Non-pigmented ciliary epithelial cell (primary cell): Measurements from ENCODE around the gene PRKCD.
A peak's percentile ranks its signal among the peaks of the same experiment; 100 is the strongest.

Experiments used
- DNase-seq: peaks from one replicate; pipeline ENCODE4 v3.0.0-alpha.2; 2010; ENCODE audit warnings: low read depth

Gene PRKCD

DNA sequence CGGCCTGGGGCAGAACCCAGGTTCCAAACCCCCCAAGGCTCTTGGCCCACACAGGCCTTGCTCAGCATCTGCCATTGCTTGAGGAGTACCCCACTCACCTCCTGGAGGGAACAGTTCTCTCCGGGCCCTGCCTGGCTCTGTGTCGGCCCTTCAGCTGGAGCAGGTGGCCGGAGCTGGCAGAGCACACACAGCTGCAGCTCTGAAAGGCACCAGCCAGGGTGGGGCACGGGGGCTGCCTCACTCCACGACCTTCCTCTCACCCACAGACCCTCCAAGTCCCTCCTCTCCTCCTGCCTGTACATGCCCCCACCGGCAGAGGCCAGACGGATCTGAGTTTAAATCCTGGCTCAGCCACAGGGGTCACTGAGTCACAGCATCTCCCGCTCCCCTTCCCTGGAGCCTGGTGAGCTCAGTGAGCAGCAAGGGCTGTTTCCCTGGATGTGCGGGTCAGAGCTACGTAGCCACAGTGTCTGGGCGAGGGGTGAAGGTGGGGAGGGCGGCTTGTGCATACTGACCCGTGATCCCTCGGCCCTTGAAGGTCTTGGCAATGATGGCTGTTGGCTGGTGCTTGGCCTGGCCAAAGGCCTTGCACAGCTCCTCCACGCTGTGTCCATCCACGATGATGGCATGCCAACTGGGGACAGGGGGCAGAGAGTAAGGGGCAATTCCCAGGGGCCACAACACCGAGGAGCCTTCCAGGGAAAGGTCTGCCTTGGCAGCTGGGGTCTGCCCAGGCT lies 71.8 kb downstream of the PRKCD start:
- no peak for DNase-seq

DNA sequence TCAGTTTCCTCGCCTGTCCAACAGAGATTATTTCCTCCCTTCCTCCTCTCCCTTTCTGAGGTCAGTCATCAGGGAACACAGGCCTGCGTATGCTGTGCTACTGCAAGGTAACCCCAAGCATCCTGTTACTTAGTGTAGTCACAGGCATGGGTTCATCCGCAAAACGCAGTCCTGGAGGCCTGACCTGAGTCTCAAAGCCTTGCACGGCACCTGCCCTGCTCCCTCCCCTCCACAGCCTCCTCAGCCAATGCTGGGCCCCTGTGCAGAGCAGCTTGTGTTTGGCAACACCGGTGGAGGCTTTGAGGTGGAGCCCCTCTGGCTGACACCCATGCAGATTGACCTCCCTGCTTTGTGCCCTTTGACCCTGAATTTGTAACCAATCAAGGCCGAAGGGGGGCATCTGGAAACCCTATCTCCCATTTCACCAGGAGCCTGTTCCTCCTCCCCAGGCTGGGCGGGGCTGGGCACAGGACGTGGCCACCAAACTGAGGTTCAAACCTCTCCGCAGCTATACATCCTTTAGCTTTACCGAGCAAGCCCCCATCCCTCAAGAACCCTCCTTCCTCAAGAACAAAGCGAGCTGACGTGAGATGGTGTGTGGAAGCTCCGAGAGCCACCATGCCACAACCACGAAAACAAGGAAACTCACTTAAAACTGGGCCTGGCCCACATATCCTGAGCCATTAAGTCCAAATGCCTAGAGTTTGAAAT lies 73.3 kb downstream of the PRKCD start:
- DNase-seq: no peak

GRCh38 chr3:53234841-53235232 lies 73.8 kb downstream of the PRKCD start:
- DNase-seq: no peak

GRCh38 chr3:53235545-53235944 lies 74.5 kb downstream of the PRKCD start:
- DNase-seq: no peak

DNA sequence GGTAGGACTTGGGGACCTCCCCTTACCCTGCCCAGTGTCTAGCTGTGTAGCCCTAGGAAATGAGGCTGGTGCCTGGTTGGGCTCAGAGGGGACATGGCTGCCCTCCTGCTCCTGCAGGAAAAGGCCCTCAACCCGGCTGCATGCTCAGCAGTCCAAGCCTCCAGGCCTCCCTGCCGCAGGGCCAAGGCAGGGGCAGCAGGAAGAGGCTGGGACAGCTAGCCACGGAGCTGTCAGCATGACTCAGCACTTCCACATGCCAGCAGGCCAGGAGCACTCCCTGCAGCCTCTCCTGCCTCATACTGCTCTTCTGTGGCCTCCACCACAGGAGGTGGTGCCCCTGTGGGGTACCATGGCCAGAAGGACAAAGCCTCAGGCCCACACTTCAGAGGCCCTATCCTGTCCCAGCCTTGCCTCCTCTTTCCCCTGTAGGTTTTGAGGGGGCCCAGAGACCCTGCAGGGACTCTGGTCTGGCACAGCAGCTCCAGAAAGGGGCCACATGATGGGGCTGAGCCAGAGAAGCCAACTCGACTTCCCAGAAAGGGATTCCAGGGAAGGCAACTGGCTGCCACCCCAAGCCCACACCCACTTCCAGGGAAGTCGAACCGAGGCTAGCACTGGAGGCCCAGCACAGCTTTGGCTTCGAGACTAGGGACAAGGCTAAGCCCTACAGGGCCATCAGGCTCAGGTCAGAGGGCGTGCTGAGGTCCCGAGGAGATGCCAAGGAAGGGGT lies 75.3 kb downstream of the PRKCD start:
- DNase-seq: peak; percentile 71

DNA sequence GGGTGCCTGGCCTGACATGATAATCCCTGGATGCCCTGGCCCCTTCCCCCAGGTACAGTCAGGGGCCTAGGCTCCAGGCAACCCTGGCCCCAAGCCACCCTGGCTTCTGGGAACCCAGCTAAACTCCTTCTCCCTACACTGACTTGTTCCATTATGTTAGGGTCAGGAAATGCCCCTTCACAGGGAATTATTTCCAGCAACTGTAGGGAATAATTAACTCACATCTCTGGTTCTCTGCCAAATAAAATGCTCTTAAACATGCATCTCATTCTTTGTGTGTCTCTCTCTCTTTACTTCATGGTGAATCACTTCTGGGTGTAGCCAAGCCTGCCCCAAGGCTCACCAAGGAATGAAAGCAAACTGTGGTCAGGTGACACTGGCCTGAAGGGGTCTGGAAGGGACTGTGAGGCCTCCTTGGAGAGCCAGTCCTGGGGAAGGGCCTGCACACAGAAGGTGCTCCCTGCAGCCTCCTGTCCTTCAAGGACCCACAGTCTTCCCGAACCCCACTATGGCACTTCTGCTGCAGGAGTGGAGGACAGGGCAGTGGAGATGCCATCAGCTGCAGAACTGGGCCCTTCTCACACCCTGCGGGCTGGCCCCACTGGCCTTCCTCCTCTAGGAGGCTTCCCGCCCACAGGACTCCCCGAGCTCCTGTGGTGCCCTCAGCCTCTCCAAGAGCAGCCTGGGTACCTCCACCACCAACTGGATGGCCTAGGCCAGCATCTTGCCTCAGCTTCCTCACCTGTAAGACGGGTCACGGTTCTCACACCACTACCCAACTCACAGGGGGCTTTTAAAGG lies 77.2 kb downstream of the PRKCD start:
- DNase-seq: peak; percentile 89

DNA sequence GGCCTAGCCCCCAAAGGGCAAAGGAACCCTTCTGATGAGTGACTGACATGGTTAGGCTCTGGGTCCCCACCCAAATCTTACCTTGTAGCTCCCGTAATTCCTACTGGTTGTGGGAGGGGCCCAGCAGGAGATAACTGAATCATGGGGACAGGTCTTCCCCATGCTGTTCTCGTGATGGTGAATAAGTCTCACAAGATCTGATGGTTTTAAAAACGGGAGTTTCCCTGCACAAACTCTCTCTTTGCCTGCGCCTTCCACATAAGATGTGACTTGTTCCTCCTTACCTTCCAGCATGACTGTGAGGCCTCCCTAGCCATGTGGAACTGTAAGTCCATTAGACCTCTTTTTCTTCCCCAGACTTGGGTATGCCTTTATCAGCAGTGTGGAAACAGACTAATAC lies 77.9 kb downstream of the PRKCD start:
- DNase-seq: no peak

DNA sequence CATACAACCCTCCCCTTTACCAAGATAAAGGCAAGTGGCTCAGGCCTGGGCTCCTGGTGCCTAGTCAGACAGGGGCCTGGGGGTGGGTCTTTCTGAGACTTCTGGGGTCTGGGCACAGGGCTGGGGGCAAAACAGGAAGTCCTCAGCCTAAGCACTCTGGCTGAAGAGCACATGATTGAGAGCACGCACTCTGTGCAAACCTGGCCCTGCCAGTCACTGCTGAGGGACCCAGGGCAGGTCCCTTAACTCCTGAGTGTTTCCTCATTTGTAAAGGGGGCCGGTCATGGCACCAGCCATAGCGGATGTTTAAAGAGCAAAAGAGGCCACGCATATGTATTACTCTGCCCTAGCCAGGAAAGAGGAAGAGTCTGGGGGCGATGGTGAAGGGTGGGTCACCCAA lies 78.8 kb downstream of the PRKCD start:
- no peak for DNase-seq

GRCh38 chr3:53240989-53241972 lies 80.3 kb downstream of the PRKCD start:
- no peak for DNase-seq

- no peak for DNase-seq
Measured at GRCh38 chr3:53242155-53242554, 81.1 kb downstream of the PRKCD start.
